Right atrium auricular region (tissue), 2 donors: ENCODE data around the gene ITIH2. TPM values are rescaled to one million over a fixed set of nuclear protein-coding genes. Genes with fewer than 3 reads are reported as not detected.
"Not testable (repeated sequence)": the region's sequence is repeated elsewhere in the genome, so short reads cannot be mapped to it uniquely, and the experiment has no call there.

ENCODE experiments used
- DNase-seq: peaks from one replicate; pipeline ENCODE4 v3.0.0-alpha.2; 2019; ENCODE audit warnings: low spot score
- H3K27ac ChIP-seq, 2 donors: fragments of 200-600 bp; sonication (generic); 1 replicate in 1 of 2; 2 replicates in 1 of 2; pipeline ENCODE4 v1.5.1; 2016 to 2019
- H3K27me3 ChIP-seq, 2 donors: fragments of 200-600 bp; sonication (generic); one replicate each; pipeline versions ENCODE4 v1.5.1 to v1.6.0; 2017 to 2019
- H3K36me3 ChIP-seq: fragments of 200-600 bp; sonication (generic); one replicate; pipeline ENCODE4 v1.5.1; 2016
- H3K4me1 ChIP-seq, 2 donors: fragments of 200-600 bp; sonication (generic); one replicate each; pipeline versions ENCODE4 v1.5.1 to v1.6.0; 2017 to 2019
- H3K4me3 ChIP-seq, 2 donors: fragments of 200-600 bp; sonication (generic); 1 replicate in 1 of 2; 2 replicates in 1 of 2; pipeline ENCODE4 v1.5.1; 2017 to 2019; ENCODE audit warnings: mild to moderate bottlenecking in 1 of 2, moderate library complexity in 1 of 2
- H3K9me3 ChIP-seq, 2 donors: fragments of 200-600 bp; sonication (generic); one replicate each; pipeline ENCODE4 v1.5.1; 2019
- total RNA-seq, 2 donors: library from RNA; depleted of rRNA; stranded (reverse); fragments of >200 nt; gene quantifications; one replicate each; pipeline ENCODE4 v1.1.0, GENCODE V29; 2016
- TF ChIP-seq, protein P1 (sequence below), 2 donors: fragments of 200-600 bp; sonication (generic); IDR thresholded peaks; one replicate each; pipeline ENCODE4 v1.5.1; 2019; ENCODE audit warnings: antibody characterized with exemption in 2 of 2

The ITIH2 gene
- total RNA-seq, 2 donors from 2014 or later, result not detected

DNA sequence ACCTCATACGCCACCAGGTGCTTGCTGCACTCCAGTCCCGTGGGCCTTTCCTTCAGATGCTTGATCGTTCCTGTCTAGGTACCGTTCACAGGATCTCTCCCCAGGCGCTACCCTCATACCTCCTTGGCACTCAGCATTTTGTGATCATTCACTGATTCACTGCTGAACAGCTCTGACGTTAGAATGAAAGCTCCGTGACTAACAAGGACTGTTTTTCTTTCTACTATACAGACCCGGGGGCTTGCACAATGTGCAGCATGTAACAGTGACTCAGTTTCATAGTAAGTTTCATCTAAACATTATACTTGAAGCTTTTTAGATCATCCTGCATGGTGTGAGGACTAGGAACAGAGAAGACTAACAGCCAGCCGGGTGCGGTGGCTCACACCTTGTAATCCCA is 64.1 kb downstream of the ITIH2 start:
- no peaks in the 10 kb centered on the region for H3K9me3 ChIP-seq
- no peak overlapping the region for H3K4me3 ChIP-seq
- no peaks in the 10 kb centered on the region for H3K4me1 ChIP-seq
- TF ChIP-seq, protein P1, sequence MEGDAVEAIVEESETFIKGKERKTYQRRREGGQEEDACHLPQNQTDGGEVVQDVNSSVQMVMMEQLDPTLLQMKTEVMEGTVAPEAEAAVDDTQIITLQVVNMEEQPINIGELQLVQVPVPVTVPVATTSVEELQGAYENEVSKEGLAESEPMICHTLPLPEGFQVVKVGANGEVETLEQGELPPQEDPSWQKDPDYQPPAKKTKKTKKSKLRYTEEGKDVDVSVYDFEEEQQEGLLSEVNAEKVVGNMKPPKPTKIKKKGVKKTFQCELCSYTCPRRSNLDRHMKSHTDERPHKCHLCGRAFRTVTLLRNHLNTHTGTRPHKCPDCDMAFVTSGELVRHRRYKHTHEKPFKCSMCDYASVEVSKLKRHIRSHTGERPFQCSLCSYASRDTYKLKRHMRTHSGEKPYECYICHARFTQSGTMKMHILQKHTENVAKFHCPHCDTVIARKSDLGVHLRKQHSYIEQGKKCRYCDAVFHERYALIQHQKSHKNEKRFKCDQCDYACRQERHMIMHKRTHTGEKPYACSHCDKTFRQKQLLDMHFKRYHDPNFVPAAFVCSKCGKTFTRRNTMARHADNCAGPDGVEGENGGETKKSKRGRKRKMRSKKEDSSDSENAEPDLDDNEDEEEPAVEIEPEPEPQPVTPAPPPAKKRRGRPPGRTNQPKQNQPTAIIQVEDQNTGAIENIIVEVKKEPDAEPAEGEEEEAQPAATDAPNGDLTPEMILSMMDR (IDR thresholded peaks at IDR 0.05), result no peak
- DNase-seq, result no peak
- no peaks in the 10 kb centered on the region for H3K27me3 ChIP-seq
- H3K36me3 ChIP-seq, result peaks cover 48% of the 10 kb centered on the region
- no peak overlapping the region for H3K27ac ChIP-seq

DNA sequence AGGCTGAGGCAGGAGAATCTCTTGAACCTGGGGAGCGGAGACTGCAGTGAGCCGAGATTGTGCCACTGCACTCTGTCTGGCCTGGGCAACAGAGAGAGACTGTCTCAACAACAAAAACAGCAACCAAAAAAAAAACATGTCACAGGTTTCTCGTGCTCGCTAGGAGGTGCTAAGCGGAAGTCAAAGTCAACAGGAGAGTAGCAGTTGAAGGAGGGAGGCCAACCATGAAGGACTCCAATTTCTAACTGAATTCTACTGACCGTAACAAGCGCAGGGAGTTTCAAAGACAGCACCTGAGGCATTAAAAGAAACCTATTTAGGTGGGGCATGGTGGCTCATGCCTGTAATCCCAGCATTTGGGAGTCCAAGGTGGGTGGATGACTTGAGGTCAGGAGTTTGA is 65.3 kb downstream of the ITIH2 start:
- no peak for DNase-seq
- H3K4me1 ChIP-seq, result no peaks in the 10 kb centered on the region
- H3K4me3 ChIP-seq, result no peak overlapping the region
- H3K9me3 ChIP-seq, result no peaks in the 10 kb centered on the region
- peaks cover 36% of the 10 kb centered on the region for H3K36me3 ChIP-seq
- TF ChIP-seq, protein P1 (IDR thresholded peaks at IDR 0.05), result no peak
- H3K27ac ChIP-seq, result no peak overlapping the region
- H3K27me3 ChIP-seq, result no peaks in the 10 kb centered on the region

DNA sequence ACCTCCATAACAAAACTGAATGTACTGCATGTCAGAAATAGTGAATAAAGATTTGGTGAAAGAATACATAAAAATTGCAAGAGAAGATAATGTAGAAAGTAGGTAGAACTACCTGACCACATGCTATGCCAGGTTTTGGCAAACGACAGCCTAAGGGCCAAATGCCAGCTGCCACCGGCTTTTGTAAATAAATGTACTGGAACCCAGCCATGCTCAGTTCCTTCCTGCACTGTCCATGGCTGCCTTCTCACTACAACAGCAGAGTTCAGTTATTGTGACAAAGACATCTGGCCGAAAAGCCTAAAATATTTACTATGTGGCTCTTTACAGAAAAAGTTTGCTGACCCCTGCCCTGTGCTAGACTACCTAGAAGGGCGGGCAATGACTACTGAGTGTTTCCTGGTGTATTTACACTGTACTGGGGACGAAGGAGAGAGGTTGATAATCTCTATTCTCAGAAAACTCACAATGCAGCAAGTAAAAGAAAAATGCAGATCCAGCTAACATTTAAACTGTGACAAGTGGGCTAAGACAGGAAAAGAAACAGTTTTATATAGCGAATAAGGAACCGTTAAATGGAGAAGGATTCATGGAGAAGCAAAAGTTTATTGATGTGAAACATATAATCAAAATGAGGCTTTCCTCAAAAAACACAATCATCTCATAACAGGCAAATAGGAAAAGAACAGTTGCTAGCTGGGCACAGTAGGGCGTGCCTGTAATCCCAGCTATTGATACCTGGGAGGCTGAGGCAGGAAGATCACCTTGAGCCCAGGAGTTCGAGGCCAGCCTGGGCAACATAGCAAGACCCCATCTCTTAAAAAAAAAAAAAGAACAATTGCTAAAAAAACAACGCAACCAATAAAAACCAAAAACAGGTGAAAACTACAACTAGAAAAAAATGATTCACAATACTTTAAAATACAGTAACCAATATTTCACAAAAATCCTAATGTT is 71.0 kb downstream of the ITIH2 start:
- TF ChIP-seq, protein P1 (IDR thresholded peaks at IDR 0.05), result no peak
- H3K36me3 ChIP-seq, result peaks cover 19% of the 10 kb centered on the region
- no peak overlapping the region for H3K27ac ChIP-seq
- no peak for DNase-seq
- no peaks in the 10 kb centered on the region for H3K27me3 ChIP-seq
- no peaks in the 10 kb centered on the region for H3K9me3 ChIP-seq
- peaks cover 0 to 5% of the 10 kb centered on the region in 2 donors for H3K4me1 ChIP-seq
- H3K4me3 ChIP-seq, result no peak overlapping the region

DNA sequence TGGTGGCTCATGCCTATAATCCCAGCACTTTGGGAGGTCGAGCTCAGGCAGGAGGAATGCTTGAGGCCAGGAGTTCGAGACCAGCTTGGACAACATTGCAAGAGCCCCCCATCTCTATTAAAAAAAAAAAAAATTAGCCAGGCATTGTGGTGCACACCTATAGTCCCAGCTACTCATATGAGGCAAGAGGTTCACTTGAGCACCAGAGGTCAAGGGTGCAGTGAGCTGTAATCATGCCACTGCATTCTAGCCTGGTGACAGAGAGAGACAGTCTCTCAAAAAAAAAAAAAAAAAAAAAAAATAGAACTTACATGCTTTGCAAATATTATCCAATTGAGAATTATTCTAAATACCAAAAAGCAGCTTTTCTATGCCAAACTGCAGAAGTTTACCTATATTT is 73.7 kb downstream of the ITIH2 start:
- peaks cover 35% of the 10 kb centered on the region for H3K36me3 ChIP-seq
- no peak overlapping the region for H3K27ac ChIP-seq
- H3K27me3 ChIP-seq, result no peaks in the 10 kb centered on the region

DNA sequence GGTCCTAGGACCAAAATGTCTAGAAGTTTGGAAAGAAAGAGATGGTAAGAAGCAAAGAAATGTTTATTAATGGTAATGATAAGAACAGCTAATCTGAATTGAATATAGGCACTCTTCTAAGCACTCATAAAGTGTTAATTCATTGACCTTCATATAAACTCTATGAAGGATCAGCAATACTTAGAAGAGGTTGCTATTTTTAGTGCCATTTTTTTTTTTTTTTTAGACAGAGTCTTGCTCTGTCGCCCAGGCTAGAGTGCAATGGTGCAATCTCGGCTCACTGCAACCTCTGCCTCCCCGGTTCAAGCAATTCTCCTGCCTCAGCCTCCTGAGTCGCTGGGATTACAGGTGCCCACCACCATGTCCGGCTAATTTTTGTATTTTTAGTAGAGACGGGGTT is 79.1 kb downstream of the ITIH2 start:
- not testable (repeated sequence) for DNase-seq, H3K27ac ChIP-seq, H3K27me3 ChIP-seq, H3K4me3 ChIP-seq, H3K9me3 ChIP-seq
- peaks cover 35% of the 10 kb centered on the region for H3K36me3 ChIP-seq
- peaks cover 0 to 11% of the 10 kb centered on the region in 2 donors for H3K4me1 ChIP-seq

More for the DNA sequence above, 73.7 kb downstream of the ITIH2 start:
- Histone ChIP-seq H3K9me3 (no peaks in the 10 kb centered on the region), H3K4me1 (peaks cover 0 to 5% of the 10 kb centered on the region in 2 donors), H3K4me3 (no peak overlapping the region)
- DNase-seq, result no peak
- TF ChIP-seq, protein P1 (IDR thresholded peaks at IDR 0.05), result no peak

DNA sequence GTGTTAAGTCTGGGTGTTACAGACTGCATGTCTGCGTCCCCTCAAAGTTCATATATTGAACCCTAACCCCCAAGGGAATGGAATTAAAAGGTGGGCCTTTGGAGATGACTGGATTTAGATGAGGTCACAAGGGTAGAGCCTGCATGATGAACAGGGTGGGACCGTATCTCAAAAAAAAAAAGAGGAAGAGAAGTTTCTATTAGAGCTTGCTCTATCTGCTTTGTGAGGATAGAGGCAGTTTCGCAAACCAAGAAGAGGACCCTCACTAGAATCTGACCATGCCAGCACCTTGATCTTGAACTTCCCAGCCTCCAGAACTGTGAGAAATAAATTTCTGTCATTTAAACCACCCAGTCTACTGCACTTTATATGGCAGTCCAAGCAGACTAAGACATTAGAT is 83.3 kb downstream of the ITIH2 start:
- no peaks in the 10 kb centered on the region for H3K36me3 ChIP-seq
- H3K9me3 ChIP-seq, result no peaks in the 10 kb centered on the region
- TF ChIP-seq, protein P1 (IDR thresholded peaks at IDR 0.05), result no peak
- peaks cover 0 to 39% of the 10 kb centered on the region in 2 donors for H3K4me1 ChIP-seq
- no peak overlapping the region for H3K4me3 ChIP-seq
- DNase-seq, result no peak
- no peaks in the 10 kb centered on the region for H3K27me3 ChIP-seq
- H3K27ac ChIP-seq, result no peak overlapping the region
